ENCODE results near the gene TRAK1.
"Not testable (repeated sequence)": the region's sequence is repeated elsewhere in the genome, so short reads cannot be mapped to it uniquely, and the experiment has no call there.

Gene TRAK1

DNA sequence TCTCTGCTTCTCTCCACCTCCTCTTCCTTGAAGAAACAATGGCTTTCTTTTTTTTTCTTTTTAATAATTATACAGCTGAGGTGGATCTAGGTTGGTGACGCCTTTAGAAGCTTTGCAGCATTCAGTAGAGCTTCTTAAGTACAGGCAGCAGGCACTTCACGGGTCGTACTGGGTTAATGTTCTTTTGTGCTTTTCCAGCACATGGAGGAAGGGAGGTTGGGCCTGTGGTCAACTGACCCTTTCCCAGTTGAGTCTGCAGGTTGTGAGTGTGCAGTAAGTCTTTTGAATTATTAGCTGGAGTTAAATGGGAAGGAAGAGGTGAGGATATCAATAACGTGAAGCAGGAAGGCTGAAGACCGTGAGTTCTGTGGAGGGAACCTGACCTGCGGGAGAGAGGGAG, 7.0 kb downstream of the TRAK1 start:
- peak in 1 of 14 donors; percentile 21 for DNase-seq

DNA sequence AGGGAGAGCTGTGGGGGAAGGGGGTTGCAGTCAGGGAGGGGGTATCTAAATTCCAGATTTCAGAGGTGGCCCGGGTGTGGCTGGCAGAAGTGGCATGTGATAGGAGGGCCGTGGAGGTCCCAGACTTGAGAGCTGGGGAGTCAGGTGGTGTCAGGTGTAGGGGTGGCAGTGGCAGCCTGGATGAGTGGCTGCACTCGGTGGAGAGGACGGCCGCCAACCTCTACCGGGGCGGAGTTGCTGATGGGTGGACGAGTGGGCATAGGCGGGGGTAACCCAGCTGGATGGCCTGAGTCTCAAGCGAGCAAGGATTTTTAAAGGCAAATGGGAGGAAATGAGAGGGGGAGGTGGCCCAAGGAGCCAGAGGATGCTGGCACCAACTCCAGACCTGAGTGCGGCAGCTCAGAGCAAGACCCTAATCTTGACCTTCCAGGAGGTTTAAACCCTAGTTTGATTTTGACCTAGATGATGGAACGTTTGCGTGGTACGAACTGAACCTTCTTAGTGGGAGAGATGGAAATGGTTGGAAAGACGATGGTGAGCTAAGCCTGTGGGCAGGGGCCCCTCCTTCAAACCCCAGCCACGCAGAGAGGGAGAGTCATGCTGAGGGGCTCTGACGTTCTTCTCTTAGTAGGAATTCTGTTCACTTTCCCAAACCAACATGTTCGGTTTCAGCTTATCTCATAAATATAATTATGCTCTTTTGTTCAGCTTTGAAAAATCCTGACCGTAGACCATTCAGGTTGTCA, 8.0 kb downstream of the TRAK1 start:
- DNase-seq = no peak

DNA sequence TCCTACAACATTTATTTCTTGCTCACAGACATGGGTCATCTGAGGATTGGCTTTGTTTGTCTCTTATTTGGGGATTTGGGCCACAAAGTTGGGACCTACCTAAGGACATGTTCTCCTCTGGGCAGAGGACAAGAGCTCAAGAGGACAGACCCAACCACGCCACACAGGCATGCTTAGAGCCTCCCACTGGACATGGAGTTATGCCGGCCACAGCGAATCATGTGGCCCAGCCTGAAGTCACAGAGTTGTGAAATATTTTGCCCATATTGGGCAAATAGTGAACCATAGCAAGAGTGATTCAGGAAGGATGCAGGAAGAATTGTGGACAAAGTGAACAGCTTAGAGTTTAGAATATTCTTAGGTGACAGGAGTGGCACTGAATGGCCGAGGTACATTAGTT, 9.9 kb downstream of the TRAK1 start:
- peak in 4 of 14 donors; percentile 16 to 49 (median 24) for DNase-seq

DNA sequence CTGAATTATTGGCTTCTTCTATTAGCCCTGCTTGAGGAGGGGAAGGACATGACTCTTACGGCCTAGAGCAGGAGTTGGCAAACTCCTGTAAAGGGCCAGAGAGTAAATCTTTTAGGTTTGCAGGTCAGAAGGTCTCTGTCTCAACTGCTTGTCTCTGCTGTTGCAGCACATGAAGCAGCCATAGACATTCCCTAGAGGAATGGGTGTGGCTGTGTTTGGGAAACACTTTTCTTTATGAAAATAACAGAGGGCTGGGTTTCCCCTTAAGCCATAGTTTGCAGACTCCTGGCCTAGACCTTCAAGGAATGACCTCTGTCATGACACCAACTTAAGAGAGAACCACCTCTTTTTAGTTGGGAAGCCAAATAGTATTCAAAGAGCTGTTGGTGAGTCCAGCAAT, 10.3 kb downstream of the TRAK1 start:
- no peak for DNase-seq

DNA sequence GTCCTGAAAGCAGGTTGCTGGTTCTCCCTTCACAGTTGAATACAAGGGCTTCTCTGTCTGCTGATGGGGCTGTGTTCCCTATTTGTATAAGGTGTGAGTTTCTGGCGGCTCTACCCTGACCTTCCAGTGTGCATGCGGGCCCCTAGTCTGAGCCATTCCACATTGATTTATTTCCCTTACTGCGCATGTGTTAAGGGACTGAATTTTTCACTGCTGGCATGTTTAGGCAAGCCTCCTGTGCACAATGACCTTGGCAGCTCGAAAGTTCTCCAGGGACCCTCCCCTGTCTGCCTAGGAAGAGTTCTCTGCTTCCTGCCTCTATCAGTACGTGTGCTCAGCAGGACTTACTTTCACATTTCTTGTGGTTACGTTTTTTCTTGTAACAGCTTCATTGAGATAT, 11.4 kb downstream of the TRAK1 start:
- DNase-seq = no peak

DNA sequence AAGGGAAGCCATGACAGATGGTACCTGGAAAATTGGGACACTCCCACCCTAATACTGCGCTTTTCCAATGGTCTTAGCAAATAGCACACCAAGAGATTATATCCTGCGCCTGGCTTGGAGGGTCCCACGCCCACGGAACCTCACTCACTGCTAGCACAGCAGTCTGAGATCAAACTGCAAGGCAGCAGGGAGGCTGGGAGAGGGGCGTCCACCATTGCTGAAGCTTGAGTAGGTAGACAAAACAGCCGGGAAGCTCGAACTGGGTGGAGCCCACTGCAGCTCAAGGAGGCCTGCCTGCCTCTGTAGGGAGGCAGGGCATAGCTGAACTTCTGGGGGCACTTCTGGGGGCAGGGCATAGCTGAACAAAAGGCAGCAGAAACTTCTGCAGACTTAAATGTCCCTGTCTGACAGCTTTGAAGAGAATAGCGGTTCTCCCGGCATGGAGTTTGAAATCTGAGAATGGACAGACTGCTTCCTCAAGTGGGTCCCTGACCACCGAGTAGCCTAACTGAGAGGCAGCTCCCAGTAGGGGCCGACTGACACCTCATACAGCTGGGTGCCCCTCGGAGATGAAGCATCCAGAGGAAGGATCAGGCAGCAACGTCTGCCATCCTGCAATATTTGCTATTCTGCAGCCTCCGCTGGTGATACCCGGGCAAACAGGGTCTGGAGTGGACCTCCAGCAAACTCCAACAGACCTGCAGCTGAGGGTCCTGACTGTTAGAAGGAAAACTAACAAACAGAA, 12.9 kb downstream of the TRAK1 start:
- DNase-seq = not testable (repeated sequence)

DNA sequence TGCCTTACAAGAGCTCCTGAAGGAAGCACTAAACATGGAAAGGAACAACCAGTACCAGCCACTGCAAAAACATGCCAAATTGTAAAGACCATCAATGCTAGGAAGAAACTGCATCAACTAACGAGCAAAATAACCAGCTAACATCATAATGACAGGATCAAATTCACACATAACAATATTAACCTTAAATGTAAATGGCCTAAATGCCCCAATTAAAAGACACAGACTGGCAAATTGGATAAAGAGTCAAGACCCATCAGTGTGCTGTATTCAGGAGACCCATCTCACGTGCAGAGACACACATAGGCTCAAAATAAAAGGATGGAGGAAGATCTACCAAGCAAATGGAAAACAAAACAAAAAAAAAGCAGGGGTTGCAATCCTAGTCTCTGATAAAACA, 14.8 kb downstream of the TRAK1 start:
- DNase-seq = not testable (repeated sequence)

DNA sequence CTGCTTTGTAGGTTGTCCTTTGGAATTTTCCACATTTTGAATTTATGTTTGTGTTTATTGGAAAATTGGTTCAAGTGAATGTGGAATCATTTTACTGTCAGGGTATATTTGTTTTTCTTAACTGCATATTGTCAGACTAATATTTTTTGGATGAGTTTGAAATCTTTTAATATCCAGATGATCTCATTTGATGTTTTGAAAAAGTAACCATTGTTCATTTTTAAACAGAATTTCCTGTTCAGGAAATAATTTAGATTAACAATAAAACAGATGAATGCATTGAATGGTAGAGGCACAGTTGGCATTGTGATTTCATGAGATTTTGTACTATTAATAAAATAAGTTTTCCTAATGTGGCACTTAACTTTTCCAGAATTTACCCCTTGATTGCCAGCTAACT, 15.5 kb downstream of the TRAK1 start:
- DNase-seq = no peak

DNA sequence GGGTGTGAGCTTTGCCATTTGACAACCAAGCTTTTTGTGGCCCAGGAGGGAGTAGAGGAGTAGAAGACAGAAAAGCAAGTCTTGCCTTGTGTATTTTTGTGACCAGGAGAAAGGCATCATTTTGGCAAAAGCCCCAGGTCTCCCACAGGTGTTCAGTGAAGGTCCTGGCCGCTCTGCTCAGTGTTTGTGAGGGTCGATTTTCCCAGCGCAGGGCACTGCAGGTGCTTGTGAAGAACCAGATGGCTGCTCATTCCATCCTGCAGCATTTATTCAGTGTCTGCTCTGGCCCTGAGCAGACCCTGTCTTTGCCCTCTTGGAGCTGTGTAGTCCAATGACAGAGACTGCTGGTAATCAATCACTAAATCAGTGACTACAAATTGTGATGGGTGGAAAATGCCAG, 19.5 kb downstream of the TRAK1 start:
- DNase-seq = peak in 1 of 14 donors; percentile 51

DNA sequence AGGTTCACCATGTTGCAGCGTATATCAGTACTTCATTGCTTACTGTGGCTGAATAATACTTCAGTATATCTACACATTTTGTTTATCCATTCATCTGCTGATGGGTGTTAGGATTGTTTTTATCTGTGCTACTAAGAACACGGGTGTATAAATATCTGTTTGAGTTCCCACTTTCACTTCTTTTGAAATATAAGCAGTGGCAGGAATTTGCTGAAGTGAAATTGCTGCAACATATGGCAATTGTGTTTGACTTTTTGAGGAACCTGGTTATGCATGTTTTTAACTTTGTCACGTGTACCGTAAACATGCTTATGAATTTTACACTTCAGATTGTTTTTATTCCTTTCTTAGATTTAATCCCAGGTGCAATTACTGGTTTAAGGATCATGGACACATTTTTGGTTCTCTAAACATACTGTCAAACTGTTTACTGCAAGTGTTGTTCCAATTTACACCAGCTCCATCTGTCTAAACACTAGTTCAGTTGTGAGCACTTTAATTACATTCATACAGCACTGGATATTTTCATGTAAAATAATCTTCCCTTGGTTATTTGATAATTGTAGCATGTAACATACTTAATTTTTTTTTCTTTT, 23.1 kb downstream of the TRAK1 start:
- DNase-seq = no peak

DNA sequence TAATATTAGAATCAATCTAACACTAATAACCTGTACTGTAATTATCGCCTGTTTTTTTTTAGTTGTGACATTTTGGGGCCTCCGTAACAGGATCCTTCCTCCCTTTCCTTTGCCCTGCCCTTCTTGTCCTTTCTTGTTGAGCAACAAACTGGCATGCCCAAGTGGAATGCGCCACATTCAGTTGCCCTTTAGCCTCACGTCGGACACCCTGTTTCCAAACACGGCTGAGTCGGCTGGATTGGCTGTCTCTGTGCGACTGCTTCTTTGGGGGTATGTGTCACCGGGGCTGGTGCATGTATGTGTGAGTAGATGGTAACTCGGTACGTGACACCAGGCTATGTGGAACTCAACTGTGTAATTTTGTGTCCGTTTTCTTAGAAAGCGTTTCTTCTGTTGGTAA, 24.1 kb downstream of the TRAK1 start:
- no peak for DNase-seq

DNA sequence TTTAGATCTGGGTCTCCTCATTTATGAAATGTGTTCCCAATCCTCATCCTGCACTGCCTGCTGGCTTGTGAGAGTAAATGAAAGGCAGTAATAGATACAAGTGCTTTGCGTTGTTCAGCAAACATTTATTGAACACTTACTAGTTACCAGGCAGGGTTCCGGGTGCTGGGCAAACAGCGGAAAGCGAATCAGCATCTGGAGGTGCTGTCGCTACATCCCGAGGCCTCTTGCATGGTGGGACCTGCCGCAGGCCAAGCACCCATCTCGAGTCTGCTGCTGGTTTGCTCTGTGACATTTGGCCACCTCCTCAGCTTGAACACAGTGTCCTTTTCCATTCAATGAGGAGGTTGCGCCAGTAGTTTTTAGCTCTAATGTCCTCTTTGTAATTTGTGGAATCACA, 24.8 kb downstream of the TRAK1 start:
- no peak for DNase-seq

DNA sequence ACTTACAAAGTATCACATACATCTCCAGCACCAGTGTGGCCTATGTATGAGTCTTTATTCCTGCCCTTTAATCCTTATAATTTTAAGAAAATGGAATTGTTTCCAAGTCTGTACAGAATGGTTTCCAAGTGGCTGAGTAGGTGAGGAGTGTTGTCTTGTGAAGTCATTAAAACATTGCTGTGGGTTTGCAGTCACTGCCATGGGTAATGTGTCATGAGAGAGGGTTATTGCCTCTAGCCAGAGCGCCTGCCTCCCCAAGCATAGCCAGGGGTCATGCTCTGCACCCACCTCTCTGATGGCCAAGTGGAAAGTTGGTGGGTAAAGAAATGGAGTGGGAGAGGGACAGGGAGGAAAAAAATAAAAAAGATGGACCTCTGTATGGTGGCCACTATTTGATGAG, 25.3 kb downstream of the TRAK1 start:
- no peak for DNase-seq

DNA sequence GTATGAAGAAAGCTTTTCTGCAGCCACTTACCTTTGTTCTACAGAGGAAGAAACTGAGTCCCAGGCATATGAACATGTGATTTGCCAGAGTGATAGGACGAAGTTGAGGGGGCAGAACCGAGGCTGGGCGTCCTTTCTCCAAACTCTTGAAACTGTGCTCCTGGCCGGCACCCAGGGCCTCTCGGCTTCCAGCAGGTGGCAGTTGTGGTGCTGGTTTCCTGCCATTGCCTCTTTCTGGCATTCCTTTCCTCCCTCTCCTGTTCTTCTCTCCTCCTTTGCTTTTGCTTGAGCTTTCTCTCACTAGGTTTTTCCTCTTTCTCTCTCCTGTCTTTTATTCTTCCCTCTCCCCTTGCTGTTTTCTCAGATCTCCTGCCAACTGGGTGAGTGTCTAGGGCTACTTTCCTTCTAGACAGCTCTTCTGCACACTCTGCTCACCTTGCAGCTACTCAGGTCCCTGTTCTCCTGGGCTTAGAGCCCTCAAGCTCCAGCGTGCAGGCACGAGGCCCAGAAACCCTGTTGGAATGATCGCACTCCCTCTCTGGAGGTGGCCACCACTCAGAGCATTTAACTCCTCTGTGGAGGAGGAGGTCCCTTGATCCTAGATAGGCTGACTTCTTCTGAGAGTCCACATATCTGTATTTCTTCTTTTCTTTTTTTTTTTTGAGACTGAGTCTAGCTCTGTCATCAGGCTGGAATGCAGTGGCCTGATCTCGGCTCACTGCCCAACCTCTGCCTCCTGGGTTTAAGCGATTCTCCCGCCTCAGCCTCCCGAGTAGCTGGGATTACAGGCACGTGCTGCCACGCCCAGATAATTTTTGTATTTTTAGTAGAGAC, 26.2 kb downstream of the TRAK1 start:
- DNase-seq = peak in 2 of 14 donors; percentile 24 to 72

DNA sequence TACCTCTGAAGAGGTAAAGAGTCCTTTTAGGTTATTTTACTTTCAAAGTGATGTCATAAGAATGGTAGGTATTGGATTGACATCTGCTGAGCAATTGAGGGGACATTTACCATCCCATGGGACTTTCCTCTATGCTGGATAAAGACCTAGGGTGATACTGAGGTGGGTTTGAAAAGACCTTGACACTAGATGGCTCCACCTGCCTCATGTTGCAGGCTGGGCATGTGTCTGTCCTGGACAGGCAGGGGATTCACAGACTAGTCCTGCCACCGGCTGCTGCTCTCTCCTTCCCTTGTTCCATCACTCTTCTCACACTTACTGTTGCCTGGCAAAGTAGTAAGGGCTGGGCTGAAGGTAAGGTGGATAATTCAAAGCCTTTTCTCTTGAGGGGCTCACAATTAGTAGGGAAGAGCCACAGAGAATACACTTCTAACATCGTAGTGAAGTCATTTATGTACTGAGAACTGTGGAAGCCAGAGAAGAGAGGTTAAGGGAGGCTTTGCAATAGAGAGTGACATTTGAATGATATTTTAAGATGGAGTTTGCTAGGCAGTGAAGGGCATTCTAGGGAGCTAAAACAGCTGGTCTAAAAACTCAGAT, 27.7 kb downstream of the TRAK1 start:
- peak in 1 of 14 donors; percentile 13 for DNase-seq

DNA sequence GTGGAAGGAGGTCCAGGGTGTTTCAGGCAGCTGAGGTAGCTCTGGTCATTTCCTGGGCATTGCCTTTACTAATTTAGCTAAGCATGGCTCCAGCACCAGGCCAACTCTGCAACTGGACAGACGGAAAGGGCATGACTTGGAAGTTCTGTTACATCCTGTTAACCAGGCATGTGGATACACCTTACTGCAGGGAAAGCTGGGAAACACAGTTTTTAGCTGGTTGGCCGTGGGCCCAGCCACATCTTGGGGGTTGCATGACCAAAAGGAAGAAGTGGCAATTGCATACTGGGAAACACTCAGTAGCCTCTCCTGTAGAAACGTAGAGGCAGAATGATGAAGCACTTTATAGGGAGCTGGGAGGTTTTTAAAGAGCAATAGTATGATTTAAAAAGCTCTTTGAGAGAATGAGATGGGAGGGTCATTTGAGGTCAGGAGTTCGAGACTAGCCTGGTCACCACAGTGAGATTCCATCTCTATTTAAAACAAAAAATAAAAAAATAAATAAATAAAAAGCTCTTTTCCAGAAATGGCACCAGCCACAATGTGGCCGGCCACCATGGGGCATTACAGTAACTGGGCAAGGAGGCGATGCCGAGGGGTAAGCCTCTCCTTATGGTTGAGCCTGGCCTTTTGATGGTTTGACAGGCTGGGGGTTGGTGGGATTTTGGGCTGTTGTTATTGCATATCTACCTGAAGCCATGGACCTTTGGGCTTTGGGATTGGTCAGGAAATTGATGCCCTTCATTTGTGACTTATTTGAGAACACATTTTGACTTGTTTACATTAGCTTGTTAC, 28.6 kb downstream of the TRAK1 start:
- no peak for DNase-seq

DNA sequence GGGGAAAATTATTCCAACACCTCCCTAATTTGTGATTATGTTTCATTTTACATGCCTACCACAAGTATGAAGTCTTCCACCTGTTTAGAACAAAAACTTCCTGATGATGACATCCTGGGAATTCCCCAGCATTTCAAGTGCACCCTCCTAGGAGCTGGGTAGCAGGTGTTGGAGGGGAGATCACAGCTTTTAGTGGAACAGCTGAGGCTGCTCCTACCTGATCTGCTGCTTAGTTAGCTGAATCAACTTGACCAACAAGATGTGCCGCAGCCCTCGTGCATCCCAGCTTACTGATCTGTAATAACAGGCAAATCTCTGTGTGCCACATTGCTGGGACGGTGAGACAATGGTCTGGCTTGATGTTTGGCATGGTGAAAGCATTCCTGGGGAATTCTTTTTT, 29.7 kb downstream of the TRAK1 start:
- DNase-seq = no peak

DNA sequence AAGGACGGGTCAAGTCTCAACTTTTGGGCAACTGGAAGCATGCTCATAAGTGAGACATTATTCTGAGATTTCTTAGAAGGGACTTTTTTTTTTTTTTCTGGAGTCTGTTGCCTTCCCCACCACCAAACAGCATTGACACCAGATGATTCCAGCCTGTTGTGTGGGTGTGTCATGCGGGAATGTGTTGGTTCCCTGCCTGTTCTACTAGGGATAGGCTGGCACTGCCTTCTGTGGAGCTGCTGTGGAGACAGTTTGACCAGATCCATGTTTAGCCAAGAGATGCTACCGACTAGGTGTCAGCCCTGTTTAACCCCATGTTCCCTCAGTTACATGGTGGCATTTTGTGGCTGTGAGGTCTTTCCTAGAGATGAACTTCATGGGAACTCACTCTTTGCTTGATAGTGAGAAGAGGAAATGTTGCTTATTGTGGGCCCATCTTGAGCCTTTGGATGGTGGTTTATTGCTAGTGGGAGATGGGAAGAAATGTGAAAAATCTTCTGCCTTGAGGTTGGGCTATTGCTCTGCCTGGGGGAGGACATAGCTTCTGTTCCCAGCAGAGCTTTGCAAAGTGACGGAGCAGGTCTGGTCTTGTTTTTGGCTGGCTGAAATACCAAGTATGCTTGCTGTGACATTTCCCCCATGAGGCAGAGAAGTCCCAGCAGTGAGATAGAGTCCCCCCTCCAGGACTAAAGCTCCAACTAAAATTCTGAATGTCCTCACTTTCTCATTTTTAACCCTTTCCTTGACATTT, 31.3 kb downstream of the TRAK1 start:
- no peak for DNase-seq

DNA sequence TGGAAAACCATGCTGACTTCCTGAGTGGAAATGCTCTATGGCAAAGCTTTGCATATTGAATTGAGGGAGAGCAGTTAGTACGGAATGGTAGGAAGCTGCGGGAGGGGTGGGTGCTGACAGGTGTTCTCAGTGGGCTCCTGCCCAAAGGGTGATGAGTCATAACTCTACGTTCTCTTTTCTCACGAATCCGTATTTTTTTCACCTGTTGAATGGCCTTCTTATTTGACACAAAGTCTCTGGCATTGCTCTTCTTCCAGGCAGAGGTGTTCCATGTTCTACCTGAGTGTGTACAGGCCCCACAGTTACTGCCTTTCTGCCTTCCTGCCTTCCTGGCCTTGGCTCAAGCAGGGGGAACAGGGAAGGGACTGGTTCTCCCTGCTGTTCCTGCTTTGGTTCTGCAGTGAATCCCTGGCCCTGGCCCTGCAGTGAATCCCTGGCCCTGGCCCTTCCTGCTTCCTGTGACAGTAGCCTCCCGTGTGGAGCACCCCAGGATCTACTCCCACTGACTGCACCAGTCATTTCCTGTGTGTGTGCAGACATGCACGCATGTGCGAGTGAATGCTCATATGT, 31.9 kb downstream of the TRAK1 start:
- DNase-seq = no peak

Data from C1 segment of cervical spinal cord (tissue), 14 donors.